Activated naive CD4-positive, alpha-beta T cell treated with anti-CD3 and anti-CD28 coated beads, Interleukin-2, amount 50 U/mL, for 24 hours (primary cell): ENCODE results near the gene TSEN54.

Experiments
- H3K27ac Mint-ChIP-seq: one replicate; pipeline ENCODE4 v1.8.0; 2021; ENCODE audit warnings: mild to moderate bottlenecking, mixed read lengths
- H3K27me3 Mint-ChIP-seq: one replicate; pipeline ENCODE4 v1.8.0; 2021; ENCODE audit warnings: mixed read lengths
- H3K36me3 Mint-ChIP-seq: one replicate; pipeline ENCODE4 v1.8.0; 2021; ENCODE audit warnings: mixed read lengths
- H3K4me1 Mint-ChIP-seq: one replicate; pipeline ENCODE4 v1.8.0; 2021; ENCODE audit warnings: mixed read lengths
- H3K4me3 Mint-ChIP-seq: one replicate; pipeline ENCODE4 v1.8.0; 2021; ENCODE audit warnings: mild to moderate bottlenecking, mixed read lengths
- H3K9me3 Mint-ChIP-seq: one replicate; pipeline ENCODE4 v1.8.0; 2021; ENCODE audit warnings: mixed read lengths

Gene TSEN54

GRCh38 chr17:75555679-75556153 lies 39.4 kb downstream of the TSEN54 start:
- Mint-ChIP-seq H3K4me1 (no peaks in the 10 kb centered on the region), H3K4me3 (no peak overlapping the region), H3K27me3 (no peaks in the 10 kb centered on the region), H3K27ac (no peak overlapping the region), H3K36me3 (peaks cover 1% of the 10 kb centered on the region), H3K9me3 (no peaks in the 10 kb centered on the region)

GRCh38 chr17:75557075-75557851 lies 40.9 kb downstream of the TSEN54 start:
- Mint-ChIP-seq H3K36me3 (peaks cover 1% of the 10 kb centered on the region), H3K27ac (no peak overlapping the region), H3K27me3 (no peaks in the 10 kb centered on the region), H3K4me1 (no peaks in the 10 kb centered on the region), H3K9me3 (no peaks in the 10 kb centered on the region), H3K4me3 (no peak overlapping the region)

GRCh38 chr17:75557852-75558665 lies 41.7 kb downstream of the TSEN54 start:
- H3K4me1 Mint-ChIP-seq = no peaks in the 10 kb centered on the region
- no peak overlapping the region for H3K27ac Mint-ChIP-seq
- no peak overlapping the region for H3K4me3 Mint-ChIP-seq

GRCh38 chr17:75558666-75559530 lies 42.6 kb downstream of the TSEN54 start:
- no peaks in the 10 kb centered on the region for H3K36me3 Mint-ChIP-seq
- H3K4me3 Mint-ChIP-seq = no peak overlapping the region
- no peak overlapping the region for H3K27ac Mint-ChIP-seq
- no peaks in the 10 kb centered on the region for H3K9me3 Mint-ChIP-seq
- H3K4me1 Mint-ChIP-seq = no peaks in the 10 kb centered on the region
- no peaks in the 10 kb centered on the region for H3K27me3 Mint-ChIP-seq

More at GRCh38 chr17:75557852-75558665, 41.7 kb downstream of the TSEN54 start:
- Mint-ChIP-seq H3K27me3 (no peaks in the 10 kb centered on the region), H3K36me3 (no peaks in the 10 kb centered on the region), H3K9me3 (no peaks in the 10 kb centered on the region)

- Mint-ChIP-seq H3K27ac (no peak overlapping the region), H3K27me3 (no peaks in the 10 kb centered on the region), H3K9me3 (no peaks in the 10 kb centered on the region), H3K4me1 (no peaks in the 10 kb centered on the region), H3K4me3 (no peak overlapping the region), H3K36me3 (no peaks in the 10 kb centered on the region)
Observed at GRCh38 chr17:75559958-75560533, 43.7 kb downstream of the TSEN54 start.

GRCh38 chr17:75561927-75562603 lies 45.7 kb downstream of the TSEN54 start:
- H3K27ac Mint-ChIP-seq = no peak overlapping the region
- H3K9me3 Mint-ChIP-seq = no peaks in the 10 kb centered on the region
- no peaks in the 10 kb centered on the region for H3K27me3 Mint-ChIP-seq
- no peak overlapping the region for H3K4me3 Mint-ChIP-seq
- H3K36me3 Mint-ChIP-seq = peaks cover 2% of the 10 kb centered on the region
- no peaks in the 10 kb centered on the region for H3K4me1 Mint-ChIP-seq

- H3K27me3 Mint-ChIP-seq = no peaks in the 10 kb centered on the region
- H3K4me3 Mint-ChIP-seq = no peak overlapping the region
- H3K9me3 Mint-ChIP-seq = no peaks in the 10 kb centered on the region
- H3K4me1 Mint-ChIP-seq = no peaks in the 10 kb centered on the region
- no peak overlapping the region for H3K27ac Mint-ChIP-seq
- H3K36me3 Mint-ChIP-seq = peaks cover 2% of the 10 kb centered on the region
Observed at GRCh38 chr17:75563063-75563758, 46.9 kb downstream of the TSEN54 start.

GRCh38 chr17:75564195-75564594 lies 47.9 kb downstream of the TSEN54 start:
- H3K9me3 Mint-ChIP-seq = no peaks in the 10 kb centered on the region
- no peak overlapping the region for H3K27ac Mint-ChIP-seq
- H3K27me3 Mint-ChIP-seq = no peaks in the 10 kb centered on the region
- H3K36me3 Mint-ChIP-seq = peaks cover 2% of the 10 kb centered on the region
- no peak overlapping the region for H3K4me3 Mint-ChIP-seq
- no peaks in the 10 kb centered on the region for H3K4me1 Mint-ChIP-seq

- H3K27ac Mint-ChIP-seq = no peak overlapping the region
- no peak overlapping the region for H3K4me3 Mint-ChIP-seq
- H3K36me3 Mint-ChIP-seq = peaks cover 2% of the 10 kb centered on the region
- H3K4me1 Mint-ChIP-seq = no peaks in the 10 kb centered on the region
- no peaks in the 10 kb centered on the region for H3K9me3 Mint-ChIP-seq
- H3K27me3 Mint-ChIP-seq = no peaks in the 10 kb centered on the region
Observed at GRCh38 chr17:75565066-75565465, 48.7 kb downstream of the TSEN54 start.

- H3K4me1 Mint-ChIP-seq = no peaks in the 10 kb centered on the region
- peaks cover 2% of the 10 kb centered on the region for H3K36me3 Mint-ChIP-seq
- H3K4me3 Mint-ChIP-seq = no peak overlapping the region
- H3K9me3 Mint-ChIP-seq = no peaks in the 10 kb centered on the region
- H3K27ac Mint-ChIP-seq = no peak overlapping the region
- H3K27me3 Mint-ChIP-seq = no peaks in the 10 kb centered on the region
Observed at GRCh38 chr17:75565618-75566017, 49.3 kb downstream of the TSEN54 start.

GRCh38 chr17:75566416-75566815 lies 50.1 kb downstream of the TSEN54 start:
- Mint-ChIP-seq H3K27ac (no peak overlapping the region), H3K27me3 (no peaks in the 10 kb centered on the region), H3K4me1 (no peaks in the 10 kb centered on the region), H3K9me3 (no peaks in the 10 kb centered on the region), H3K4me3 (no peak overlapping the region), H3K36me3 (peaks cover 2% of the 10 kb centered on the region)

- H3K36me3 Mint-ChIP-seq = peaks cover 2% of the 10 kb centered on the region
- H3K27ac Mint-ChIP-seq = no peak overlapping the region
- no peak overlapping the region for H3K4me3 Mint-ChIP-seq
- H3K27me3 Mint-ChIP-seq = no peaks in the 10 kb centered on the region
- no peaks in the 10 kb centered on the region for H3K4me1 Mint-ChIP-seq
- H3K9me3 Mint-ChIP-seq = no peaks in the 10 kb centered on the region
Observed at GRCh38 chr17:75566834-75567233, 50.5 kb downstream of the TSEN54 start.

- H3K27me3 Mint-ChIP-seq = no peaks in the 10 kb centered on the region
- H3K4me1 Mint-ChIP-seq = no peaks in the 10 kb centered on the region
- H3K36me3 Mint-ChIP-seq = peaks cover 2% of the 10 kb centered on the region
- H3K9me3 Mint-ChIP-seq = no peaks in the 10 kb centered on the region
- no peak overlapping the region for H3K4me3 Mint-ChIP-seq
- H3K27ac Mint-ChIP-seq = no peak overlapping the region
Observed at GRCh38 chr17:75568412-75569255, 52.3 kb downstream of the TSEN54 start.
